ENCODE measurements around the gene PLOD3. TPM values are rescaled to one million over a fixed set of nuclear protein-coding genes. Genes with fewer than 3 reads are reported as not detected.

PLOD3 gene
- total RNA-seq, 1 donor from 2014 or later: 43.0 TPM

- DNase-seq (no peak), ATAC-seq (no peak)
- intact Hi-C loops (cut with micrococcal nuclease): no loop called here
Measured at GRCh38 chr7:101195884-101196283, 21.5 kb downstream of the PLOD3 start.

- ATAC-seq (no peak), DNase-seq (no peak)
- intact Hi-C loops (cut with micrococcal nuclease): no loop called here
Measured at GRCh38 chr7:101189109-101189508, 28.3 kb downstream of the PLOD3 start.

DNA sequence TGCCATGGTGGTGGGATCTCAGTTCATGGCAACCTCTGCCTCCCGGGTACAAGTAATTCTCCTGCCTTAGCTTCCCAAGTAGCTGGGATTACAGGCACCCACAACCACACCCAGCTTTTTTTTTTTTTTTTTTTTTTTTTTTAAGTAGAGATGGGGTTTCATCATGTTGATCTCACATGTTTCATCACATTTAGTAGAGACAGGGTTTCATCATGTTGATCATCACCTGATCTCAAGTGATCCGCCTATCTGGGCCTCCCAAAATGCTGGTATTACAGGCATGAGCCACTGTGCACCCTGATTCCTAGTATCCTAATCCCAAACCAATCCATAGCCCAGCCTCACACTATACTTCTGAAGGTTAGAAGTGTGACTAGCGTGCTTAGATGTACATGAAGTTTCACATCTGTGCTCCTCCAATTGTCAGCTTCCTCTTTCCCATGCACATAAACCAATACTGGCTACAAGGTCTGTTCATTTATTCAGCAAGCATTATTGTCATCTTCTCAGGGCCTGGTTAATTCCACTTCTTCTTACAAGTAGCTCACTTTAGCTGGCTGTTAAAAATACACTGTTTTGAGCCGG is 30.4 kb downstream of the PLOD3 start:
- intact Hi-C loops (cut with micrococcal nuclease): no loop called here
- no peak for DNase-seq
- ATAC-seq: no peak

DNA sequence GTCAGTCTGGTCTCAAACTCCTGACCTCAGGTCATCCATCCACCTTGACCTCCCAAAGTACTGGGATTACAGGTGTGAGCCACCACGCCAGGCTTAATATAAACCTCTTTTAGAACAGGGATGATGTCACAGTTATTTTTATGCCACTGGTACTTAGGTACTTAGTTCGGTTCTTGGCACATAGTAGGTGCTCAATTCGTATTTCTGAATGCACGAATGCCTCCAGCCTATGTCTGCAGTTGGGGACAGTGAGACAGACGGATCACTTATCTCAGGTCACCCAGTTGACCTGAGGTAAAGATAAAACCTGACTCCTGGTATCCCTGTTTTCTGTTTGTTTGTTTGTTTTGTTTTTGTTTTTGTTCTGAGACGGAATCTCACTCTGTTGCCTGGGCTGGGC is 31.2 kb downstream of the PLOD3 start:
- ATAC-seq: no peak
- intact Hi-C loops (cut with micrococcal nuclease): no loop called here
- DNase-seq: no peak

GRCh38 chr7:101185258-101185839 is 32.0 kb downstream of the PLOD3 start:
- ATAC-seq (no peak), DNase-seq (no peak)
- intact Hi-C loops (cut with micrococcal nuclease): no loop called here

DNA sequence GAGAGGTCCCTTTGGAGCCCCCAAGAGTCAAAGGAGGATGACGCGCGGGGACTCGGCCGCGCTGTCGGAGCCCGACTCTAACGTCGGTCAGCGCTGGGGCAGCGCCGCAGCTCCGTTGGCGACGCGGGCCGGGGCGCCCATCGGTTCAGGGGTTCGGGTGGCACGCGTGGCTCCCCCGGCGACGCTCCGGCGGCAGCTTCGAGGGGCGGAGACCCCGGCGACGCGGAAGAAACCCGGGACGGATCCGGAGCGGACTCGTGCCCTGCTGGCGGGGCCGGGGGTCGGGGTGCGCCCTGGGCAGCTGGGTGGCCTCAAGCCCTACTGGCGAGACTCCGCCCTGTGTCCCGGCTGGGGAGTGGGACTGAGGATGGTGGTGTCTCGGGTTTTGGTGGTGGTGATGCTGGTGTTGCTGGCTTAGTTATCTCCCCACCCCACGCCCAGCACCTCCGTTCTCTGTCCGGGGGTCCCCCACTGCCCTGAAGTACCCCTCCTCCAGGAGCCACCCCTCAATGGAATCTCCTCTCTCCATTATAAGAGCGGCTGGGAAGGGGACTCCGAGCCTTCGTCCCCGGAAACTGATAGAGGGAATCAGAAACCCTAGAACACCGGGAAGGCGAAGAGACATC is 37.1 kb downstream of the PLOD3 start, which contains the start of gene NAT16:
TSS of gene NAT16 (minus strand) at position 164 of the 626 bp plus-strand sequence. CDS start 5,486 bp downstream, outside the sequence.
- no peak for ATAC-seq
- no peak for DNase-seq
- intact Hi-C loops (cut with micrococcal nuclease): no loop called here

DNA sequence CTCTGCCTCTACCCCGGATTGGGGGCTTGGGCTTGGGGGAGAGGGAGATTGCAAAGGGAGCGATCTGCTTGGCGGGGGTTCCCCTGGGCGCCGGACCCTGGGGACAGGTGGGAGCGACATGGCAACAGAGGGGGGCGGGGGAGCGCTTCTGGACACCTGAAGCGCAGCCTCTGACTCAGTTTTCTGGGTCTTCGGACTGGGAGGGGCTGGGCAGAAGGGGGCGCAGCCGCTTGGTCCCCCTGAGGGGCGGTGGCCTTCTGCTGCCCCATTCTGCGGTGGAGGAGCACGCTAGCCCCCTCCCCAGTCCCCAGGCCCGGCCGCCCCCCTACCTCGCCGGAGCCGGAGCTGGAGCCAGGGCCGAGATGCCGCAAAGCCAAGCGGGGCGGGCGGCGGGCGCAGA is 37.7 kb downstream of the PLOD3 start:
- ATAC-seq (no peak), DNase-seq (no peak)
- intact Hi-C loops (cut with micrococcal nuclease): no loop called here

DNA sequence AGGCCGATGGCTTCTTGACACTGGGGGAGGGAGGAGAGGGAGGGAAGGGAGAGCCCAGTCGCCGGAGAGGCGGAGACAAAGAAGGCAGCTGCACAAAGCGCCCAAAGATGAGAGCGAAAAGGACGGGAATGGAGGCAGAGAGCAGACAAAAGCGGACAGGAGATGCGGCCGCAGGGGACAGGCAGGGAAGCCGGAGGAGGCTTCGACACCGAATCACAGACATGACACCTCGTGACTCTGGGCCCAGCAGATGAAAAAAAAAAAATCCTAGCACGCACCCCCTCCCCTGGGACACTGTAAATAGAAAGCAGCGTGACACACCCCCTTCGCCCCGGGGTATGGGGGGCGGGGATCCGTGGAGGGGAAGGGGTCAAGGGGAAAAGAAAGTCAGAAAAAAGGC is 38.3 kb downstream of the PLOD3 start:
- DNase-seq (no peak), ATAC-seq (no peak)
- intact Hi-C loops (cut with micrococcal nuclease): no loop called here

DNA sequence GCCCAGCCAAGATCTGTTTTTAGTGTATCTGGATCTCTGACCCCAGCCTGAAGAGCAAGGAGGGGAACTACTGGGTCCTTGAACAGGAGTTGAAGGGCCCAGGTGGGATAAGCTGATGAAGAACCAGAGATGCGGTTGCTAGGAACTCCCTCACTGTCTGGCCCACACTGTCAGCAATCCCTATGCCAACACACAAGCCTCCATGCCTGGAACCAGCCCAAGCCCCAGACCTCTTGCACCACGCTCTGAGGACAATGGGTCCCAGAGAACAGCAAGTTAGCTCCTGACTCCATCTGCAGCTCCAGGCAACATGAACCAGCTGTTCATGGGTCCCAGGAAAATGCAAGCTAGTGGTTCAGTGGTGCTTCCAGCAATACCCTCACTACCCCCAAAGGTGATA is 39.7 kb downstream of the PLOD3 start:
- ATAC-seq: no peak
- intact Hi-C loops (cut with micrococcal nuclease): no loop called here
- no peak for DNase-seq

DNA sequence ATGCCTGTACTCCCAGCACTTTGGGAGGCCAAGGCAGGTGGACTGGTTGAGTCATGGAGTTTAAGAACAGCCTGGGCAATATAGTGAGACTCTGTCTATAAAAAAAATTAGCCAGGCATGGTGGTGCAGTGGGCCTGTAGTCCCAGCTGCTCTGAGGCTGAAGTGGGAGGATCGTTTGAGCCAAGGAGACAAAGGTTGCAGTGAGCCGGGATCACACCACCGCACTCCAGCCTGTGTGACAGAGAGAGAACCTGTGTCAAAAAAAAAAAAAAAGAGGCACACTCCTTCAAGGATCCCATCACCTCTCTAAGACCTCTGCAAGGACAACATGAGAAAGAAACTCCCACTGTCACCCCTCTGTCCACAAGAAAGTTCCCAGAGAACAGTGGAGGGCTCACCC is 41.7 kb downstream of the PLOD3 start:
- DNase-seq: no peak
- ATAC-seq: no peak
- intact Hi-C loops (cut with micrococcal nuclease): no loop called here

DNA sequence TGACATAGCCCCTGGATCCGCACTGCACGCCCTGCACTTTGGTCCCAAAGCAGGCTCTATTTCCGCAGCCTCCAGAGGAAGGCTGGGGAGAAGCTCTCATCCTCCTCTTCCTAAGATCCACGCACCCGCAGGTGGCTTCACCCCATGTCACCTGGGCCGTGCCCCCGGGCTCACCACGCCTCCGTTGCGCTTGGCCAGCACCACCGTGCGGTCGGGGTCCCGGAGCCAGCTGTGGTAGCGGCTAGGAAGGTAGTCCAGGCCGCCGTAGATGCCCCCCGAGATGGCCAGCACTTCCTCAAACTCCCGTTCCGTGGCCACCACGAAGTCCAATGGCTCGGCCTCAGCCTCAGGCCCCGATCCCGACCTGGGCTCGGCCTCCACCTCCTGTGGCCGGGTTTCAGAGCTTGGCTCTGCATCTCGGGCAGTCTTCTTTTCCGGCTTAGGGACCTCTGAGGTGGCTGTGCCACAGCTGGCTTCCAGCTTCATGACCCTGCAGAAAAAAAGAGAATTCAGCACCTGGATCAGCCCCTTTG is 43.0 kb downstream of the PLOD3 start:
- ATAC-seq (no peak), DNase-seq (no peak)
- intact Hi-C loops (cut with micrococcal nuclease): no loop called here

DNA sequence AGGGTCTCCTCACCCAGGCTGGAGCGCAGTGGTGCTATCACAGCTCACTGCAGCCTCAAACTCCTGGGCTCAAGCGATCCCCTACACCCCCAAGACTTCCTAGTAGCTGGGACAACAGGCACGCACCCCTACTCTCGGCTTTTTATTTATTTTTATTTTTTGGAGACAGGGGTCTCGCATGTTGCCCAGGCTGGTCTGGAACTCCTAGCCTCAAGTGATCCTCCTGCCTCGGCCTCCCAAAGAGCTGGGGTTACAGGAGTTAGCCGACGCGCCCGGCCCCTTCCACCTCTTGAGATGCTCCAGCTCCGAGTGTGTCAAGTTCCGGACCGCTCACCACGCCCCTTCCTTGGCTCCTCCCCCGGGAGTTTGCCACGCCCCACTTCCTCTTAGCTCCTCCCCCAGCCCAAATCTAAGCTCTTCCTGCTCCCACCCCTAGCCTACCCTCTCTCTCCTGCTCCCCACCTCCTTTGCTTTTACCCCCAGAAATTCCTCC is 43.6 kb downstream of the PLOD3 start:
- ATAC-seq (no peak), DNase-seq (no peak)
- intact Hi-C loops (cut with micrococcal nuclease): no loop called here

DNA sequence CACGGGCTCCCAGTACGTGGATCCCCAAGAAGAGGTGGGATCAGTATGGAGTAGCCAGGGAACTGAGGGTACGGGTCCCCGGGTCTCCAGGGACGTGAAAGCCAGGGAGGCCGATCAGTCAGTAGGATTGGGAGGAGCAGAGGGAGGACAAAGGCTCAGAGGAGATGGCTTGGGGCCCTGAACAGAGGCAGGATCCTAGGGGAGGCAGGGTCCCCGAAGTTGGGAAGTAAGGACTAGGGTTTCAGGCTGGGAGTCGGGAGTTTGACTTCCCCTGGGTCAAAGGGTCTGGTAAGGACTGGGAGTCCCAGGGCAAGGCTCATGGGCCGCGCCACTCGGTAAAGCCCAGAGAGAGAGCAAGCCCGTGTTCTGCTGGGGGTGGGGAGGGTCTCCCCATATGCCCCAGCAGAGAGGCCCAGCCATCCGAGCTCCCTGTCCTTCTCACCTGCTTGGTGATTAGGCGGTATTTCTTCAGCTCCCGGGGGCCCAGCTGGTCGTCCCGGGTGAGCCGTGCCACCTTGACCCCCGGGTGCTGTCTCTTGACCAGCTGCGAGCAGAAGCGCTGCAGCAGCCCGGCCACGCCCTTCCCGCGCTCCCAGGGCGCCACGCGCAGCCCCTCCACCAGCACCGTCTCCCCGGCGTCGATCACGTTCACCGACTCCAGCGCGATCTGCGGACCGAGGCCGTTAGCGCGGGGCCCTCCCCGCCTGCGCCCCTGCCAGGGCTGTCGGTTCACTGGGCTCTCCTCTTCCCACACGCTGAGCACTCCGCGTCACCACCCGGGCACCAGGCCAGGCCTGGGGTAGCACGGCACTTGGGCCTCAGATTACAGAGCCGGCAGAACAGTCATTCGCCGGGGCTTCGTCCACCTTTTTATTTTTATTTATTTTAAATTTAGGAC is 44.3 kb downstream of the PLOD3 start:
- peak; percentile 87 for ATAC-seq
- intact Hi-C loops (cut with micrococcal nuclease): no loop called here
- DNase-seq: peak; percentile 83

GRCh38 chr7:101172005-101172853 is 45.2 kb downstream of the PLOD3 start:
- ATAC-seq (no peak), DNase-seq (no peak)
- intact Hi-C loops (cut with micrococcal nuclease): no loop called here

DNA sequence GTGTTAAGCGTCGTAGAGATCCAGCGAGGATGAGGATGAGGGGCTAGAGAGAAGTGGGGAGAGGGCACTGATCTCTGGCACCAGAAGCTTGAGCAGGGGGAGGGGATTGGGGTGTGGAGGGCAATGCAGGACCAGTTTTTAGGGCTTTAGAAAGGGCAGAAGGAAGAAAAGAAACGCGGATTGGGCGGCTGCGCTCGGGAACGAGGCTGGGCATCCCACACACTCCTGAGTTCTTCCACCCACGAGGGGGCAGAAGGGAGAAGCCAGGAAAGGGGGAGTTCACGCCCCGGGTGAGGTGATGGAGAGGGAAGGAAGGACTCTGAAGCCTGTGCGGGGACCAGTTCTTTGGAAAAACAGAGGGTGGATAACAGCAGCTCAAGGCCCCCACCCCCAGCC is 45.9 kb downstream of the PLOD3 start:
- intact Hi-C loops (cut with micrococcal nuclease): no loop called here
- no peak for DNase-seq
- ATAC-seq: no peak

- DNase-seq (no peak), ATAC-seq (no peak)
- intact Hi-C loops (cut with micrococcal nuclease): no loop called here
Measured at GRCh38 chr7:101170617-101171441, 46.6 kb downstream of the PLOD3 start.

DNA sequence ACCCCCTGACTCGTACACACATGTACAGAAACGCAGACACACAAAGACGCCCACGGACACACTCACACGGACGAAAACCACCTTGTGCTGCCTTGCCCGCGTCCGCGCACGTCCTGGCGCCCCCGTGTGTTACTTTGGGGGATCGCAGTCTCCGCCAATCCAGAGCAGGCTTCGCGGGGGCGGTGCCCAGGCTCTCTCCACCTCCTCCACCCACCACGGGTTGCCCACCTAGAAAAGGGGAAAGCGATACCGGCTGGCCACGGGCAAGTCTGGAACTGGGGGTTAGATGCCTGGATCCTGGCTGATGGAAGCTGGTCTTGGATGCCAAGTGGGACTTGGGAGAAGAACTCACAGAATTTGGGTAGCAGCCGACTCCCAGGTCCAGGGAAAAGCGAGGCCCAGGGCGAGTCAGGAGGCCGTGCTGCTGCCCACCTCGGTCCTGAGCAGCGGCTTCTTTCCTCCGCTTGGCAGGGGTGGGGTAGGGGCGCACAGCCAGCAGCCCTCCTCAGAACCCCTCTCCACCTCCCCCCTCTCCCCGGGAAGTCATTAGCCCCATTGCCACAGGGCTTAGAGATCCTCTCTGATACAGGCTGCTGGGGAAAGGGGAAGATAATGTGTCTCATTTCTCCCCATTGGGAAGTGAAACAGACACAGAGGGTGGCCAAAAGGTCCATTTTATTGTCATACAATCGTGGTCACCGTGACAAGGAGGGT is 47.4 kb downstream of the PLOD3 start:
- intact Hi-C loops (cut with micrococcal nuclease): no loop called here
- DNase-seq (peak; percentile 79), ATAC-seq (peak; percentile 50)
